H9 (cell line): ENCODE measurements around the gene RARS1. TPM values are rescaled to one million over a fixed set of nuclear protein-coding genes. Genes with fewer than 3 reads are reported as not detected.

Source experiments
- DNase-seq: peaks from one replicate; pipeline ENCODE4 v3.0.0-alpha.2; 2017
- H2AFZ ChIP-seq: one replicate; pipeline ENCODE4 v1.6.1; 2013; ENCODE audit warnings: mild to moderate bottlenecking, low read length, control low read depth, moderate library complexity
- H2AK5ac ChIP-seq: 2 replicates; pipeline ENCODE4 v1.6.1; 2013; ENCODE audit warnings: low read length, control low read depth, mixed read lengths; ENCODE audit not compliant: insufficient read length
- H2BK120ac ChIP-seq: one replicate; pipeline ENCODE4 v1.6.1; 2013; ENCODE audit warnings: low read depth, mild to moderate bottlenecking, low read length, control low read depth, inconsistent platforms; ENCODE audit not compliant: poor library complexity, severe bottlenecking
- H2BK12ac ChIP-seq: 2 replicates; pipeline ENCODE4 v1.6.1; 2013; ENCODE audit warnings: low read length, control low read depth, mixed read lengths, low read depth; ENCODE audit not compliant: insufficient read length
- H2BK15ac ChIP-seq: 2 replicates; pipeline ENCODE4 v1.6.1; 2013; ENCODE audit warnings: low read depth, low read length, control low read depth
- H2BK20ac ChIP-seq: one replicate; pipeline ENCODE4 v1.6.1; 2013; ENCODE audit warnings: low read depth, mild to moderate bottlenecking, low read length, control low read depth, inconsistent platforms; ENCODE audit not compliant: poor library complexity, severe bottlenecking
- H2BK5ac ChIP-seq: 2 replicates; pipeline ENCODE4 v1.6.1; 2013; ENCODE audit warnings: low read length, control low read depth, mixed read lengths; ENCODE audit not compliant: insufficient read length
- H3K14ac ChIP-seq: 2 replicates; pipeline ENCODE4 v1.6.1; 2013; ENCODE audit warnings: low read length, control low read depth; ENCODE audit not compliant: insufficient read depth
- H3K18ac ChIP-seq: 2 replicates; pipeline ENCODE4 v1.6.1; 2013; ENCODE audit warnings: low read depth, mild to moderate bottlenecking, mixed read lengths, low read length, control low read depth; ENCODE audit not compliant: insufficient read length
- H3K23ac ChIP-seq: 2 replicates; pipeline ENCODE4 v1.6.1; 2013; ENCODE audit warnings: low read length, control low read depth, mixed read lengths, low read depth; ENCODE audit not compliant: insufficient read length
- H3K23me2 ChIP-seq: 2 replicates; pipeline ENCODE4 v1.6.1; 2013; ENCODE audit warnings: low read depth, mild to moderate bottlenecking, mixed read lengths, low read length, control low read depth; ENCODE audit not compliant: insufficient read length, poor library complexity, severe bottlenecking
- H3K27ac ChIP-seq: 2 replicates; pipeline ENCODE4 v1.5.1; 2013; ENCODE audit warnings: low read length, control low read depth, mixed read lengths, low read depth; ENCODE audit not compliant: insufficient read length
- H3K27me3 ChIP-seq: 2 replicates; pipeline ENCODE4 v1.6.1; 2013; ENCODE audit warnings: low read length, control low read depth, inconsistent platforms; ENCODE audit not compliant: insufficient read depth
- H3K4ac ChIP-seq: 2 replicates; pipeline ENCODE4 v1.6.1; 2013; ENCODE audit warnings: low read depth, mild to moderate bottlenecking, control low read depth, inconsistent platforms, low read length, moderate library complexity
- H3K4me1 ChIP-seq: 2 replicates; pipeline ENCODE4 v1.6.1; 2013; ENCODE audit warnings: low read length, control low read depth, inconsistent platforms; ENCODE audit not compliant: insufficient read depth
- H3K4me2 ChIP-seq: 2 replicates; pipeline ENCODE4 v1.6.1; 2013; ENCODE audit warnings: low read length, control low read depth, mixed read lengths; ENCODE audit not compliant: insufficient read length, insufficient read depth
- H3K56ac ChIP-seq: 2 replicates; pipeline ENCODE4 v1.6.1; 2013; ENCODE audit warnings: low read depth, mild to moderate bottlenecking, mixed read lengths, low read length, control low read depth; ENCODE audit not compliant: insufficient read length
- H3K79me1 ChIP-seq: 2 replicates; pipeline ENCODE4 v1.6.1; 2013; ENCODE audit warnings: low read depth, mild to moderate bottlenecking, moderate library complexity, low read length, control low read depth, inconsistent platforms; ENCODE audit not compliant: insufficient read depth, poor library complexity, severe bottlenecking
- H3K79me2 ChIP-seq: 2 replicates; pipeline ENCODE4 v1.6.1; 2013; ENCODE audit warnings: low read length, control low read depth, inconsistent platforms; ENCODE audit not compliant: insufficient read depth
- H3K9ac ChIP-seq: 2 replicates; pipeline ENCODE4 v1.6.1; 2013; ENCODE audit warnings: low read length, control low read depth, mixed read lengths; ENCODE audit not compliant: insufficient read length; ENCODE audit errors: extremely low read depth
- H3K9me3 ChIP-seq: one replicate; pipeline ENCODE4 v1.6.1; 2013; ENCODE audit warnings: low read depth, low read length, inconsistent platforms; ENCODE audit not compliant: control insufficient read depth
- H3T11ph ChIP-seq: one replicate; pipeline ENCODE4 v1.6.1; 2013; ENCODE audit warnings: mild to moderate bottlenecking, low read length, control low read depth, inconsistent platforms
- H4K20me1 ChIP-seq: one replicate; pipeline ENCODE4 v1.6.1; 2013; ENCODE audit not compliant: control insufficient read depth, insufficient read length, insufficient read depth
- H4K5ac ChIP-seq: 2 replicates; pipeline ENCODE4 v1.6.1; 2013; ENCODE audit warnings: low read depth, mild to moderate bottlenecking, mixed read lengths, low read length, control low read depth; ENCODE audit not compliant: insufficient read length
- H4K8ac ChIP-seq: replicated peaks from 2 replicates; pipeline ENCODE4 v1.6.1; 2013; ENCODE audit warnings: low read length, control low read depth, mixed read lengths, low read depth; ENCODE audit not compliant: insufficient read length
- H4K91ac ChIP-seq: 2 replicates; pipeline ENCODE4 v1.6.1; 2013; ENCODE audit warnings: low read depth, mild to moderate bottlenecking, moderate library complexity, mixed read lengths, low read length, control low read depth; ENCODE audit not compliant: insufficient read length
- H3K27ac Mint-ChIP-seq, 3 experiments: 2 replicates in 2 of 3; 3 replicates in 1 of 3; pipeline ENCODE4 v1.8.0; 2020 to 2021; ENCODE audit warnings: mixed read lengths in 3 of 3, mild to moderate bottlenecking in 1 of 3, moderate library complexity in 1 of 3
- H3K27me3 Mint-ChIP-seq: 2 replicates; pipeline ENCODE4 v1.8.0; 2021; ENCODE audit warnings: low read depth, mild to moderate bottlenecking, moderate library complexity, mixed read lengths
- H3K36me3 Mint-ChIP-seq, 3 experiments: 2 replicates in 2 of 3; 3 replicates in 1 of 3; pipeline ENCODE4 v1.8.0; 2020 to 2021; ENCODE audit warnings: low read depth in 3 of 3, mixed read lengths in 3 of 3; ENCODE audit not compliant: insufficient read depth in 1 of 3
- H3K4me1 Mint-ChIP-seq, 2 experiments: 2 replicates each; pipeline ENCODE4 v1.8.0; 2020; ENCODE audit warnings: mixed read lengths in 2 of 2
- H3K4me3 Mint-ChIP-seq, 2 experiments: 2 replicates in 1 of 2; 3 replicates in 1 of 2; pipeline ENCODE4 v1.8.0; 2020 to 2021; ENCODE audit warnings: mild to moderate bottlenecking in 2 of 2, mixed read lengths in 2 of 2, moderate library complexity in 1 of 2
- H3K9me3 Mint-ChIP-seq, 2 experiments: 2 replicates in 1 of 2; 3 replicates in 1 of 2; pipeline ENCODE4 v1.8.0; 2020; ENCODE audit warnings: mild to moderate bottlenecking in 2 of 2, mixed read lengths in 2 of 2, moderate library complexity in 1 of 2
- WGBS: extraction: QIAGEN DNeasy Blood & Tissue Kit; methylation state at CpG from one replicate; pipeline ENCODE4 v1.1.7; 2013; ENCODE audit warnings: missing lambda C conversion rate, low lambda C conversion rate, mixed read lengths; ENCODE audit not compliant: insufficient read length; ENCODE audit errors: extremely low coverage; 5-methylcytosine and 5-hydroxymethylcytosine counted together
- long read RNA-seq: library from polyadenylated mRNA; unstranded; transcript quantifications from one replicate; pipeline ENCODE4 v2.0.0, GENCODE V29; 2020
- total RNA-seq: library from RNA; stranded (reverse); gene quantifications from 2 replicates; pipeline ENCODE4 v1.2.1, GENCODE V29; 2021
- TF ChIP-seq, protein P1 (sequence below): fragments of 200-600 bp; sonication (generic); conservative IDR thresholded peaks from 3 replicates; pipeline ENCODE4 v1.8.0; 2021; ENCODE audit warnings: antibody characterized with exemption, mild to moderate bottlenecking

Gene RARS1
- 97.5 and 108 TPM in 2 replicates for total RNA-seq
- long read RNA-seq, transcript RARS-209 (3 exons, 757 nt): minor isoform, 5 of 563 reads
- long read RNA-seq, transcript RARS-201 (15 exons, 2,146 nt): major isoform, 389 of 563 reads
- long read RNA-seq, partial matches to known transcripts: 146 of 563 reads
- long read RNA-seq, other reads (novel, unspliced or antisense): 22 of 563 reads

DNA sequence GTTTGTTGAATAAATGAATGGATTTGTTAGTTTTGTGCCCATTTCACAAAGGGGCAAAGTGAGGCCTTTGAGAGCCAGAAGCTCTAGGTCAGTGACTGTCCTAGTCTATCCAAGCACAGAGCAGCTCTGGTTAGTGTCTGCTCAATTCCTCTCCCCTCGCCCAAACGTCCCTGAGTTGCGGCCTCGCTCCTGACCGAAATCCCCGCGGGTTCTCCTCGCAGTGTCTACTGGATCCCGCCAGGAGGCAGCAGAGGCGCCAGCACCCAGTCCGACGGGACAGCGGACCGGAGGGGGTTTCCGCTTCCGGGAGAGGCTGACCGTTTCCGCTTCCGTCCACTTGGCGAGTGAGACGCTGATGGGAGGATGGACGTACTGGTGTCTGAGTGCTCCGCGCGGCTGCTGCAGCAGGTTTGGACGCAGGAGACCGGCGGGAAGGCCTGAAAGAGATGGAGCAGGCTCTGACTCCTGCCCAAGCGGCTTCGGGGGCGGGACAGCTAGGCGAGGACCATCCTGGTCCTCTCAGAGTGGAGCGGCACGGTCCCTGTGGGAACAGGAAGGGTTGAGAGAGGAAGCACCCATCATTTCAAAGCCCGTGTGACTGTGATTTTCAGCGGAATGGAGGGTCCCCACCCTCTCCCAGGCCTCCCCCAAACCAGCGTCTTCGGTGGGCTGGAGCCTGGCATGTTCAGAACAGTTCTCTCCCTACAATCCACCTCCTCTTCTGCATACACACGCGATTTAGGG lies at the start of gene RARS1:
Gene RARS1 (plus strand): TSS at position 336 of the 744 bp plus-strand sequence. CDS start 28 bp downstream, at position 364.
- Histone ChIP-seq H4K8ac (no peak within 1 kb of the TSS), H3K56ac (no peak within 1 kb of the TSS), H3K14ac (no peak within 1 kb of the TSS), H4K91ac (no peak within 1 kb of the TSS), H3K4me2 (peak within 1 kb of the TSS; percentile 61), H3K27me3 (no peaks in the 10 kb centered on the region), H3K4me1 (0 out of 2 replicates have a peak, but pooled peaks cover 2% of the 10 kb centered on the region), H3K27ac (no peak within 1 kb of the TSS), H4K5ac (no peak within 1 kb of the TSS), H3K4ac (no peak within 1 kb of the TSS), H2BK15ac (no peak within 1 kb of the TSS), H3K18ac (no peak within 1 kb of the TSS), H3K79me2 (no peaks in the 10 kb centered on the region), H3T11ph (no peak within 1 kb of the TSS), H2BK120ac (no peak within 1 kb of the TSS), H2AFZ (no peak within 1 kb of the TSS), H2AK5ac (no peak within 1 kb of the TSS), H3K23ac (no peak within 1 kb of the TSS), H3K79me1 (peaks cover 3% of the 10 kb centered on the region), H2BK5ac (no peak within 1 kb of the TSS), H4K20me1 (no peaks in the 10 kb centered on the region), H2BK20ac (no peak within 1 kb of the TSS), H3K23me2 (no peaks in the 10 kb centered on the region), H2BK12ac (no peak within 1 kb of the TSS), H3K9me3 (no peaks in the 10 kb centered on the region), H3K9ac (peak within 1 kb of the TSS; percentile 67)
- H3K27me3 Mint-ChIP-seq: peaks cover 5% of the 10 kb centered on the region; the same call in 1 of the 2 replicates
- H3K4me3 Mint-ChIP-seq: peak within 1 kb of the TSS; percentile 100
- WGBS: no CpG with 5 or more reads among the region's 40 CpGs
- H3K4me1 Mint-ChIP-seq: peaks cover 8 to 12% of the 10 kb centered on the region in 2 experiments
- peak; percentile 96 for DNase-seq
- peaks cover 17 to 31% (median 28%) of the 10 kb centered on the region in 3 experiments for H3K36me3 Mint-ChIP-seq
- H3K9me3 Mint-ChIP-seq: no peaks in the 10 kb centered on the region
- H3K27ac Mint-ChIP-seq: peak within 1 kb of the TSS; percentile 96 to 99 (median 97)
- TF ChIP-seq, protein P1, sequence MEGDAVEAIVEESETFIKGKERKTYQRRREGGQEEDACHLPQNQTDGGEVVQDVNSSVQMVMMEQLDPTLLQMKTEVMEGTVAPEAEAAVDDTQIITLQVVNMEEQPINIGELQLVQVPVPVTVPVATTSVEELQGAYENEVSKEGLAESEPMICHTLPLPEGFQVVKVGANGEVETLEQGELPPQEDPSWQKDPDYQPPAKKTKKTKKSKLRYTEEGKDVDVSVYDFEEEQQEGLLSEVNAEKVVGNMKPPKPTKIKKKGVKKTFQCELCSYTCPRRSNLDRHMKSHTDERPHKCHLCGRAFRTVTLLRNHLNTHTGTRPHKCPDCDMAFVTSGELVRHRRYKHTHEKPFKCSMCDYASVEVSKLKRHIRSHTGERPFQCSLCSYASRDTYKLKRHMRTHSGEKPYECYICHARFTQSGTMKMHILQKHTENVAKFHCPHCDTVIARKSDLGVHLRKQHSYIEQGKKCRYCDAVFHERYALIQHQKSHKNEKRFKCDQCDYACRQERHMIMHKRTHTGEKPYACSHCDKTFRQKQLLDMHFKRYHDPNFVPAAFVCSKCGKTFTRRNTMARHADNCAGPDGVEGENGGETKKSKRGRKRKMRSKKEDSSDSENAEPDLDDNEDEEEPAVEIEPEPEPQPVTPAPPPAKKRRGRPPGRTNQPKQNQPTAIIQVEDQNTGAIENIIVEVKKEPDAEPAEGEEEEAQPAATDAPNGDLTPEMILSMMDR: peak; percentile 91
